ENCODE measurements around the gene SP3. TPM values are rescaled to one million over a fixed set of nuclear protein-coding genes. Genes with fewer than 3 reads are reported as not detected.
A peak's percentile ranks its signal among the peaks of the same experiment; 100 is the strongest.

The SP3 gene
- total RNA-seq, 2 experiments from 2014 or later = 95.9 to 102 TPM

GRCh38 chr2:173926875-173927274 is 38.3 kb downstream of the SP3 start:
- Mint-ChIP-seq H3K4me1 (ENCODE audit: low read depth) (peaks cover 12% of the 10 kb centered on the region), H3K27ac (no peak overlapping the region), H3K4me3 (no peak overlapping the region), H3K36me3 (ENCODE audit: low read depth) (peaks cover 49% of the 10 kb centered on the region), H3K9me3 (ENCODE audit: insufficient read depth) (no peaks in the 10 kb centered on the region), H3K27me3 (ENCODE audit: low read depth) (no peaks in the 10 kb centered on the region)
- DNase-seq = no peak
- no peak for ATAC-seq
- CTCF ChIA-PET = no interaction called here
- POLR2A ChIA-PET = no interaction called here

GRCh38 chr2:173924285-173924684 is 40.9 kb downstream of the SP3 start:
- ATAC-seq (no peak), DNase-seq (no peak)
- Mint-ChIP-seq H3K27me3 (ENCODE audit: low read depth) (no peaks in the 10 kb centered on the region), H3K4me1 (ENCODE audit: low read depth) (peaks cover 14% of the 10 kb centered on the region), H3K4me3 (no peak overlapping the region), H3K9me3 (ENCODE audit: insufficient read depth) (no peaks in the 10 kb centered on the region), H3K36me3 (ENCODE audit: low read depth) (peaks cover 38% of the 10 kb centered on the region), H3K27ac (no peak overlapping the region)
- ChIA-PET CTCF (no interaction called here), POLR2A (no interaction called here)

GRCh38 chr2:173922760-173923159 is 42.4 kb downstream of the SP3 start:
- no peak overlapping the region for H3K4me3 Mint-ChIP-seq
- ATAC-seq (no peak), DNase-seq (no peak)
- POLR2A ChIA-PET = no interaction called here
- H3K4me1 Mint-ChIP-seq (ENCODE audit: low read depth) = peaks cover 12% of the 10 kb centered on the region
- H3K27ac Mint-ChIP-seq = no peak overlapping the region
- CTCF ChIA-PET = no interaction called here
- peaks cover 41% of the 10 kb centered on the region for H3K36me3 Mint-ChIP-seq (ENCODE audit: low read depth)
- H3K27me3 Mint-ChIP-seq (ENCODE audit: low read depth) = no peaks in the 10 kb centered on the region
- H3K9me3 Mint-ChIP-seq (ENCODE audit: insufficient read depth) = no peaks in the 10 kb centered on the region

GRCh38 chr2:173922068-173922467 is 43.1 kb downstream of the SP3 start:
- Mint-ChIP-seq H3K36me3 (ENCODE audit: low read depth) (peaks cover 46% of the 10 kb centered on the region), H3K27me3 (ENCODE audit: low read depth) (no peaks in the 10 kb centered on the region), H3K4me1 (ENCODE audit: low read depth) (peaks cover 12% of the 10 kb centered on the region), H3K4me3 (no peak overlapping the region), H3K9me3 (ENCODE audit: insufficient read depth) (no peaks in the 10 kb centered on the region), H3K27ac (no peak overlapping the region)
- DNase-seq (no peak), ATAC-seq (no peak)
- ChIA-PET POLR2A (no interaction called here), CTCF (no interaction called here)

- peaks cover 13% of the 10 kb centered on the region for H3K4me1 Mint-ChIP-seq (ENCODE audit: low read depth)
- H3K36me3 Mint-ChIP-seq (ENCODE audit: low read depth) = peaks cover 61% of the 10 kb centered on the region
- ATAC-seq (no peak), DNase-seq (no peak)
- POLR2A ChIA-PET = no interaction called here
- CTCF ChIA-PET = no interaction called here
- H3K9me3 Mint-ChIP-seq (ENCODE audit: insufficient read depth) = no peaks in the 10 kb centered on the region
- H3K27ac Mint-ChIP-seq = no peak overlapping the region
- H3K27me3 Mint-ChIP-seq (ENCODE audit: low read depth) = no peaks in the 10 kb centered on the region
- no peak overlapping the region for H3K4me3 Mint-ChIP-seq
These were observed 50.9 kb downstream of the SP3 start for GRCh38 chr2:173914055-173914927.

GRCh38 chr2:173909846-173910245 is 55.3 kb downstream of the SP3 start:
- ATAC-seq (no peak), DNase-seq (no peak)
- Mint-ChIP-seq H3K4me3 (no peak overlapping the region), H3K4me1 (ENCODE audit: low read depth) (peaks cover 11% of the 10 kb centered on the region), H3K27me3 (ENCODE audit: low read depth) (no peaks in the 10 kb centered on the region), H3K36me3 (ENCODE audit: low read depth) (peaks cover 62% of the 10 kb centered on the region), H3K9me3 (ENCODE audit: insufficient read depth) (no peaks in the 10 kb centered on the region), H3K27ac (no peak overlapping the region)
- POLR2A ChIA-PET = interaction anchor here (0.6 kb wide), 1 partner anchor 16 kb away, joined by 3 read pairs; no protein-coding TSS in a partner anchor
- CTCF ChIA-PET = interaction anchor here (1.1 kb wide), 1 partner anchor 461 kb away, joined by 3 read pairs; no protein-coding TSS in a partner anchor

- POLR2A ChIA-PET = no interaction called here
- CTCF ChIA-PET = no interaction called here
- DNase-seq (no peak), ATAC-seq (no peak)
- Mint-ChIP-seq H3K27ac (no peak overlapping the region), H3K4me1 (ENCODE audit: low read depth) (no peaks in the 10 kb centered on the region), H3K9me3 (ENCODE audit: insufficient read depth) (no peaks in the 10 kb centered on the region), H3K27me3 (ENCODE audit: low read depth) (no peaks in the 10 kb centered on the region), H3K4me3 (no peak overlapping the region), H3K36me3 (ENCODE audit: low read depth) (peaks cover 54% of the 10 kb centered on the region)
These were observed 58.5 kb downstream of the SP3 start for GRCh38 chr2:173906626-173907025.

- H3K27ac Mint-ChIP-seq = no peak overlapping the region
- no peak overlapping the region for H3K4me3 Mint-ChIP-seq
- CTCF ChIA-PET = no interaction called here
These were observed 61.4 kb downstream of the SP3 start for GRCh38 chr2:173903601-173904394.

GRCh38 chr2:173898996-173899395 is 66.2 kb downstream of the SP3 start:
- H3K4me1 Mint-ChIP-seq (ENCODE audit: low read depth) = peaks cover 10% of the 10 kb centered on the region
- DNase-seq = no peak
- no peaks in the 10 kb centered on the region for H3K9me3 Mint-ChIP-seq (ENCODE audit: insufficient read depth)
- no peak overlapping the region for H3K4me3 Mint-ChIP-seq
- no peak for ATAC-seq
- H3K36me3 Mint-ChIP-seq (ENCODE audit: low read depth) = peaks cover 10% of the 10 kb centered on the region
- H3K27ac Mint-ChIP-seq = peak overlapping the region; percentile 6
- ChIA-PET POLR2A (interaction anchor here (1.0 kb wide), 1 partner anchor 67 kb away, joined by 3 read pairs; no protein-coding TSS in a partner anchor), CTCF (no interaction called here)
- H3K27me3 Mint-ChIP-seq (ENCODE audit: low read depth) = no peaks in the 10 kb centered on the region

More at GRCh38 chr2:173903601-173904394, 61.4 kb downstream of the SP3 start:
- no peak for DNase-seq
- peaks cover 3% of the 10 kb centered on the region for H3K4me1 Mint-ChIP-seq (ENCODE audit: low read depth)
- ATAC-seq = no peak
- no peaks in the 10 kb centered on the region for H3K27me3 Mint-ChIP-seq (ENCODE audit: low read depth)
- H3K9me3 Mint-ChIP-seq (ENCODE audit: insufficient read depth) = no peaks in the 10 kb centered on the region
- POLR2A ChIA-PET = no interaction called here
- peaks cover 38% of the 10 kb centered on the region for H3K36me3 Mint-ChIP-seq (ENCODE audit: low read depth)

- peaks cover 10% of the 10 kb centered on the region for H3K4me1 Mint-ChIP-seq (ENCODE audit: low read depth)
- no peaks in the 10 kb centered on the region for H3K9me3 Mint-ChIP-seq (ENCODE audit: insufficient read depth)
- POLR2A ChIA-PET = no interaction called here
- H3K4me3 Mint-ChIP-seq = no peak overlapping the region
- DNase-seq = no peak
- no peaks in the 10 kb centered on the region for H3K27me3 Mint-ChIP-seq (ENCODE audit: low read depth)
- no peak overlapping the region for H3K27ac Mint-ChIP-seq
- peaks cover 10% of the 10 kb centered on the region for H3K36me3 Mint-ChIP-seq (ENCODE audit: low read depth)
- CTCF ChIA-PET = no interaction called here
- no peak for ATAC-seq
These were observed 67.0 kb downstream of the SP3 start for GRCh38 chr2:173898178-173898668.

- POLR2A ChIA-PET = no interaction called here
- Mint-ChIP-seq H3K36me3 (ENCODE audit: low read depth) (peaks cover 10% of the 10 kb centered on the region), H3K27me3 (ENCODE audit: low read depth) (no peaks in the 10 kb centered on the region)
These were observed 68.4 kb downstream of the SP3 start for GRCh38 chr2:173896755-173897154.

GRCh38 chr2:173892341-173892740 is 72.8 kb downstream of the SP3 start:
- peaks cover 2% of the 10 kb centered on the region for H3K27me3 Mint-ChIP-seq (ENCODE audit: low read depth)
- H3K4me1 Mint-ChIP-seq (ENCODE audit: low read depth) = peaks cover 14% of the 10 kb centered on the region
- no peak overlapping the region for H3K4me3 Mint-ChIP-seq
- H3K27ac Mint-ChIP-seq = peak overlapping the region; percentile 37
- DNase-seq = no peak
- no peak for ATAC-seq
- ChIA-PET CTCF (no interaction called here), POLR2A (no interaction called here)
- H3K9me3 Mint-ChIP-seq (ENCODE audit: insufficient read depth) = peaks cover 17% of the 10 kb centered on the region
- H3K36me3 Mint-ChIP-seq (ENCODE audit: low read depth) = peaks cover 5% of the 10 kb centered on the region

More at GRCh38 chr2:173896755-173897154, 68.4 kb downstream of the SP3 start:
- DNase-seq = no peak
- Mint-ChIP-seq H3K4me3 (no peak overlapping the region), H3K4me1 (ENCODE audit: low read depth) (peaks cover 22% of the 10 kb centered on the region), H3K9me3 (ENCODE audit: insufficient read depth) (no peaks in the 10 kb centered on the region), H3K27ac (no peak overlapping the region)
- CTCF ChIA-PET = no interaction called here
- no peak for ATAC-seq
